ENCODE measurements around the gene RIMS1.

The RIMS1 gene, protein sequence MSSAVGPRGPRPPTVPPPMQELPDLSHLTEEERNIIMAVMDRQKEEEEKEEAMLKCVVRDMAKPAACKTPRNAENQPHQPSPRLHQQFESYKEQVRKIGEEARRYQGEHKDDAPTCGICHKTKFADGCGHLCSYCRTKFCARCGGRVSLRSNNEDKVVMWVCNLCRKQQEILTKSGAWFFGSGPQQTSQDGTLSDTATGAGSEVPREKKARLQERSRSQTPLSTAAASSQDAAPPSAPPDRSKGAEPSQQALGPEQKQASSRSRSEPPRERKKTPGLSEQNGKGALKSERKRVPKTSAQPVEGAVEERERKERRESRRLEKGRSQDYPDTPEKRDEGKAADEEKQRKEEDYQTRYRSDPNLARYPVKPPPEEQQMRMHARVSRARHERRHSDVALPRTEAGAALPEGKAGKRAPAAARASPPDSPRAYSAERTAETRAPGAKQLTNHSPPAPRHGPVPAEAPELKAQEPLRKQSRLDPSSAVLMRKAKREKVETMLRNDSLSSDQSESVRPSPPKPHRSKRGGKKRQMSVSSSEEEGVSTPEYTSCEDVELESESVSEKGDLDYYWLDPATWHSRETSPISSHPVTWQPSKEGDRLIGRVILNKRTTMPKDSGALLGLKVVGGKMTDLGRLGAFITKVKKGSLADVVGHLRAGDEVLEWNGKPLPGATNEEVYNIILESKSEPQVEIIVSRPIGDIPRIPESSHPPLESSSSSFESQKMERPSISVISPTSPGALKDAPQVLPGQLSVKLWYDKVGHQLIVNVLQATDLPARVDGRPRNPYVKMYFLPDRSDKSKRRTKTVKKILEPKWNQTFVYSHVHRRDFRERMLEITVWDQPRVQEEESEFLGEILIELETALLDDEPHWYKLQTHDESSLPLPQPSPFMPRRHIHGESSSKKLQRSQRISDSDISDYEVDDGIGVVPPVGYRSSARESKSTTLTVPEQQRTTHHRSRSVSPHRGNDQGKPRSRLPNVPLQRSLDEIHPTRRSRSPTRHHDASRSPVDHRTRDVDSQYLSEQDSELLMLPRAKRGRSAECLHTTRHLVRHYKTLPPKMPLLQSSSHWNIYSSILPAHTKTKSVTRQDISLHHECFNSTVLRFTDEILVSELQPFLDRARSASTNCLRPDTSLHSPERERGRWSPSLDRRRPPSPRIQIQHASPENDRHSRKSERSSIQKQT (N-terminal part only)

DNA sequence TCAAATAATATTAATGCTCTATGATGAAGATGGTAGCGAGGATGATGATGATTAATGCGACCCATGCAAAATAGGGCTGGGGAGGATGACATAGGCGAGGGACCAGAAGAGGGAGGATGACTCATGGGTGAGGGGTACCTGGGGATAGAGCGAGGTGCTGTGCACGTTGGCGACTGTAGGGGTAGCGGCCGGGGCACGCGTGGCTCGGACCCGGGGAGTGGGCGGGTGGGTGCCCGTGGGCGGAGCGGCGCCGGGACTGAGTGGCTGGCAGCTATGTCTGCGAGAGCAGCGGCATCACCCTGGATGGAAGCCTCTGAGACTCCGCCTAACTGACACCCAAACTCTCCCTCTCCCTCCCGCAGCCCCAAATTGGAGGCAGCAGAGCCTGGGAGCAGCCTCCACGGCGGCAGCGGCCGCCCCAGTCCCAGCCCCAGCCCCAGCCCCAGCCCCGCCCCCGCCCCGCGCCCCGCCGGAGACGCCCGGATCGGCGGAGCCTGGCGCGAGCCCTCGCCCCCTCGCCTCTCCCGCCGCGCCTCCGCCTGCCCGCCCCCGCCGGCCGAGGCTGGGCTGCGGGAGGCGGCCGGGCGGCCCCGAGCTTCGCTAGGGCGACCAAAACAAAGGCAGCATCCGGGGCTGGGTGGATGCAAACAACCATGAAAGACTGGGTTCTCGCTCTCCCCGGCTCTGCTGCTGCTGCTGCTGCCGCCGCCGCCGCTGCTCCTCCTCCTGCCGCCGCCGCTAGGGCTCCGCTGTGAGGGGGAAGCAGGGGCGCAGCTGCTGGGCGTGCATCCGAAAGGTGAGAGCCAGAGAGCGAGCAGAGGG is at the start of gene RIMS1:
TSS of gene RIMS1 (plus strand) at position 367 of the 822 bp plus-strand sequence. CDS start 474 bp downstream, outside the sequence.
- DNase-seq (ENCODE audit: extremely low spot score) = peak; percentile 57
- ChIA-PET POLR2A (no interaction called here), CTCF (no interaction called here)
- TF ChIP-seq, protein P1, sequence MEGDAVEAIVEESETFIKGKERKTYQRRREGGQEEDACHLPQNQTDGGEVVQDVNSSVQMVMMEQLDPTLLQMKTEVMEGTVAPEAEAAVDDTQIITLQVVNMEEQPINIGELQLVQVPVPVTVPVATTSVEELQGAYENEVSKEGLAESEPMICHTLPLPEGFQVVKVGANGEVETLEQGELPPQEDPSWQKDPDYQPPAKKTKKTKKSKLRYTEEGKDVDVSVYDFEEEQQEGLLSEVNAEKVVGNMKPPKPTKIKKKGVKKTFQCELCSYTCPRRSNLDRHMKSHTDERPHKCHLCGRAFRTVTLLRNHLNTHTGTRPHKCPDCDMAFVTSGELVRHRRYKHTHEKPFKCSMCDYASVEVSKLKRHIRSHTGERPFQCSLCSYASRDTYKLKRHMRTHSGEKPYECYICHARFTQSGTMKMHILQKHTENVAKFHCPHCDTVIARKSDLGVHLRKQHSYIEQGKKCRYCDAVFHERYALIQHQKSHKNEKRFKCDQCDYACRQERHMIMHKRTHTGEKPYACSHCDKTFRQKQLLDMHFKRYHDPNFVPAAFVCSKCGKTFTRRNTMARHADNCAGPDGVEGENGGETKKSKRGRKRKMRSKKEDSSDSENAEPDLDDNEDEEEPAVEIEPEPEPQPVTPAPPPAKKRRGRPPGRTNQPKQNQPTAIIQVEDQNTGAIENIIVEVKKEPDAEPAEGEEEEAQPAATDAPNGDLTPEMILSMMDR (IDR thresholded peaks at IDR 0.05; ENCODE audit: control extremely low read depth, extremely low read depth, low read depth, missing control alignments) = peak; percentile 20

DNA sequence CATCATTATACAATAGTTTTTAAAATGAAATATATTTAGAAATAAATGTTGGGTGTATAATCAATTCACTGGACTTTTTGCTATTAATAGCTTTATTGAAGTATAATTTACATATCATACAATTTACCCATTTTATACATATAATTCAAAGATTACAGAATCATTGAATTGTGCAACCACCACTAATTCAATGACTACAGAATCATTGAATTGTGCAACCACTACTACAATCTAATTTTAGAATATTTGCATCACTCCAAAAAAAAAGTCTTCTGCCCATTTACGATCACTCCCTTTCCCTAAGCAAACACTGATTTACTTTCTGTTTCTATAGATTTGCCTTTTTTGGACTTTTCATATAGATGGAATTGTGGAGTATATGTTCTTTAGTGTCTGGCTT is 35.1 kb upstream of the RIMS1 start:
- no peak for DNase-seq (ENCODE audit: extremely low spot score)
- TF ChIP-seq, protein P1 (IDR thresholded peaks at IDR 0.05; ENCODE audit: control extremely low read depth, extremely low read depth, low read depth, missing control alignments) = no peak
- CTCF ChIA-PET = no interaction called here
- POLR2A ChIA-PET = no interaction called here

DNA sequence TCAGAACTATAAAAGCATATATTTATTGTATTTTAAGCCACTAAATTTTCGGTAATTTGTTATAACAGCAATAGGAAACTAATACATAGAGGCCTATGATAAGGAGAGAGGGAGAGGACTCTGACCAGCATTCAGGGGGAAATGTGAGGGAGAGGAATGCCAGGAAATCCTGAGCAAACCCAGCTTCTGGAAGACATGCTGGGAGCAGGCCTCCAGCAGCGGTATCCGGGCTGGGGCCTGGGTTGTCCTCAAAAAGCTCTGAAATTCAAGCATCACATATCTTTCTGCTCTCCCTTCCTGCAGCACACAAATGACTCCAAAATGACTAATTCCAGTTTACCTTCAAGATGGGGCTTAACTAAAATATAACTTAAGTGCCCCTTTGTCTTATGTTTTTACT is 33.4 kb upstream of the RIMS1 start:
- POLR2A ChIA-PET = no interaction called here
- no peak for DNase-seq (ENCODE audit: extremely low spot score)
- TF ChIP-seq, protein P1 (IDR thresholded peaks at IDR 0.05; ENCODE audit: control extremely low read depth, extremely low read depth, low read depth, missing control alignments) = no peak
- CTCF ChIA-PET = interaction anchor here (1.9 kb wide), 1 partner anchor 13 kb away, joined by 7 read pairs; no protein-coding TSS in a partner anchor

DNA sequence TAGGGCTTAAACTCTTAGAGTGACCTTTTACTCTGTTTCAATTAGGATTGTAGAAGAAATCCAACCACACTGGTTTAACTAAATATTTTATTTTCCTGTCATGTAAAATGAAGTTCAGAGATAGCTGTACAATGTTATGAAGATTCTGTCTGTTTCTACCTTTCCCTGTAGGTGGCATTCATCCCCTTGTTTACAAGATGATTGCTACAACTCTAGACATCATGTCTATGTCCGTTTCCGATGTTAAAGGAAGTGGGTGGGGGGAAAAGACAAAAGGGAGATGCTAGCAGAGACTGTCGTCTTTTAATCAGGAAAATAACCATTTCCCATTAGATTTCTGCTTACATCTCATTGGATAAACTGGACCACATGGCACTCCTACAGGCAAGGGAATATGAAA is 30.9 kb upstream of the RIMS1 start:
- DNase-seq (ENCODE audit: extremely low spot score) = no peak
- TF ChIP-seq, protein P1 (IDR thresholded peaks at IDR 0.05; ENCODE audit: control extremely low read depth, extremely low read depth, low read depth, missing control alignments) = no peak
- CTCF ChIA-PET = no interaction called here
- POLR2A ChIA-PET = no interaction called here

DNA sequence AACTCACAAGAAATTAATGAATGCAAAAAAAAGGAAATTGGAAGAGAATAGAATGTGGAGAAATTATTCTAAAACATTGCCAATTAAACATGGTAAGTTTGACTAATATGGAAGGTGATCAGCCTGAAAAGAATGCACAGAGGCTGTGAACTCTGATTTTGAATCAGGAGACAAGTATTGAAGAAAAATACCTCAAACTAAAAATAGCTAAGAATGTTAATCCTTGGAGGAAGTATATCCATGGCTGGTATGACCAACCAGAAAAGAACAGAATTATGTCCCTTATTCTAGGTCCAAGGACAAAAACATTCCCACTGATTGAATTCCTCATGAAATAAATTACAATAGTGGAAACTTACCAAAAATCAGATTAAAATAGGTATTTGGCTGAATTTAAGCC is 7.3 kb upstream of the RIMS1 start:
- ChIA-PET CTCF (no interaction called here), POLR2A (no interaction called here)
- TF ChIP-seq, protein P1 (IDR thresholded peaks at IDR 0.05; ENCODE audit: control extremely low read depth, extremely low read depth, low read depth, missing control alignments) = no peak
- DNase-seq (ENCODE audit: extremely low spot score) = no peak

Measured in GM10248 (cell line).